ENCODE results near the gene TRPV6.
A peak's percentile ranks its signal among the peaks of the same experiment; 100 is the strongest.

TRPV6 gene

GRCh38 chr7:142874837-142875236 lies 10.7 kb downstream of the TRPV6 start:
- H3K27ac ChIP-seq, result no peak overlapping the region
- no peak overlapping the region for H3K4me3 ChIP-seq
- DNase-seq (ENCODE audit: low spot score), result no peak
- TF ChIP-seq, protein P1, sequence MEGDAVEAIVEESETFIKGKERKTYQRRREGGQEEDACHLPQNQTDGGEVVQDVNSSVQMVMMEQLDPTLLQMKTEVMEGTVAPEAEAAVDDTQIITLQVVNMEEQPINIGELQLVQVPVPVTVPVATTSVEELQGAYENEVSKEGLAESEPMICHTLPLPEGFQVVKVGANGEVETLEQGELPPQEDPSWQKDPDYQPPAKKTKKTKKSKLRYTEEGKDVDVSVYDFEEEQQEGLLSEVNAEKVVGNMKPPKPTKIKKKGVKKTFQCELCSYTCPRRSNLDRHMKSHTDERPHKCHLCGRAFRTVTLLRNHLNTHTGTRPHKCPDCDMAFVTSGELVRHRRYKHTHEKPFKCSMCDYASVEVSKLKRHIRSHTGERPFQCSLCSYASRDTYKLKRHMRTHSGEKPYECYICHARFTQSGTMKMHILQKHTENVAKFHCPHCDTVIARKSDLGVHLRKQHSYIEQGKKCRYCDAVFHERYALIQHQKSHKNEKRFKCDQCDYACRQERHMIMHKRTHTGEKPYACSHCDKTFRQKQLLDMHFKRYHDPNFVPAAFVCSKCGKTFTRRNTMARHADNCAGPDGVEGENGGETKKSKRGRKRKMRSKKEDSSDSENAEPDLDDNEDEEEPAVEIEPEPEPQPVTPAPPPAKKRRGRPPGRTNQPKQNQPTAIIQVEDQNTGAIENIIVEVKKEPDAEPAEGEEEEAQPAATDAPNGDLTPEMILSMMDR (IDR thresholded peaks at IDR 0.05), result no peak

- TF ChIP-seq, protein P1 (IDR thresholded peaks at IDR 0.05), result no peak
- DNase-seq (ENCODE audit: low spot score), result no peak
- Histone ChIP-seq H3K4me3 (no peak overlapping the region), H3K27ac (no peak overlapping the region)
Measured at GRCh38 chr7:142874409-142874808, 11.1 kb downstream of the TRPV6 start.

DNA sequence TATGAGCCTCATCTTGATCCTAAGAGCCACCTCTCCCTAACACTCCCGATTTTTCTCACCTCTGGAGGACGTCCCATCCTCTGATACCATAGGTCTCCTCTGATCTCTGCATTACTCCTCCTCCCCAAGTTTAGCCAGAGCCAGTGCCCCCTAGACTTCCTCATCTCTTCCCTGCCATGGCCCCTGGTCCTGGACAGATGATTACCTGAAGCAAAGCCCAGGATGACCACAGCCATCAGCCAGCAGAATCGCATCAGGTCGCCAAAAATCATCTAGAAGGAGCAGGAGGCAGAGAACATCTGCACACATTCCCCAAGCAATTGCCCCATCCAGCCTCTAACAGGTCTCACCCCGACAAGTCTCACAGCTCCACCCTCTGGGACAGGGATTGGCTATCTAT lies 11.7 kb downstream of the TRPV6 start:
- H3K4me3 ChIP-seq, result no peak overlapping the region
- no peak overlapping the region for H3K27ac ChIP-seq
- TF ChIP-seq, protein P1 (IDR thresholded peaks at IDR 0.05), result no peak
- no peak for DNase-seq (ENCODE audit: low spot score)

GRCh38 chr7:142873281-142873784 lies 12.2 kb downstream of the TRPV6 start:
- DNase-seq (ENCODE audit: low spot score), result peak; percentile 70

DNA sequence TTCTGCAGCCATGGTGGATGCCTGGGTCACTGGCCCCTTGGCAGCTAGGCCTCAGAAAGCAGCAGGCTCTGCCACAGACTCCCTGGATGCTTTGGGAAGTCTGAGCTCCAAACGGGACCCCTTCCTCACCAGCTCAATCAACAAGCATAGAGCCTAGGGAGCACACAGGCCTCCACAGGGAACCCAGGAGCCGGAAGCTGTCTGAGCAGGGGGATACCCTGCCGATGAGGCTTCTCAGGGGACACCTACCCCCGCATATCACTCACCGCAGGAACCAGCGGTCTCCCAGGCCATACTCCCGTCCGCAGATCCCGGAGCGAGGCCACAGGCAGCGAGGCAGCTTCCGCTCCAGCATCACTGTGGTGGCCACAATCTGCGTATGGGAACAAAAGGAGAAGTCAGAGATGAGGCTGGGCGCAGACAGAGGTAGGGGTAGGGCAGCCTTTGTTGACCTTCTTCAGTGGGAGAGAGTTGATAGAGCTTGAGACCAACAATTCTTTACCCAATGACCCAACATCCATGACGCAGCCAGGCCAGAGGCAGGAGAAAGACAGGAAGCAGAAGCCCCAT lies 13.4 kb downstream of the TRPV6 start:
- peak; percentile 70 for DNase-seq (ENCODE audit: low spot score)
- TF ChIP-seq, protein P1 (IDR thresholded peaks at IDR 0.05), result no peak
- no peak overlapping the region for H3K4me3 ChIP-seq
- no peak overlapping the region for H3K27ac ChIP-seq

More at GRCh38 chr7:142873281-142873784, 12.2 kb downstream of the TRPV6 start:
- H3K27ac ChIP-seq, result no peak overlapping the region
- TF ChIP-seq, protein P1 (IDR thresholded peaks at IDR 0.05), result no peak
- no peak overlapping the region for H3K4me3 ChIP-seq

GRCh38 chr7:142871260-142872105 lies 14.1 kb downstream of the TRPV6 start:
- TF ChIP-seq, protein P1 (IDR thresholded peaks at IDR 0.05), result no peak
- DNase-seq (ENCODE audit: low spot score), result no peak
- Histone ChIP-seq H3K4me3 (no peak overlapping the region), H3K27ac (no peak overlapping the region)

All from coronary artery (tissue), 2 donors.